ENCODE data around the gene CRABP2. TPM values are rescaled to one million over a fixed set of nuclear protein-coding genes. Genes with fewer than 3 reads are reported as not detected.

The CRABP2 gene
- total RNA-seq, 1 donor from 2014 or later = 97.7 TPM

DNA sequence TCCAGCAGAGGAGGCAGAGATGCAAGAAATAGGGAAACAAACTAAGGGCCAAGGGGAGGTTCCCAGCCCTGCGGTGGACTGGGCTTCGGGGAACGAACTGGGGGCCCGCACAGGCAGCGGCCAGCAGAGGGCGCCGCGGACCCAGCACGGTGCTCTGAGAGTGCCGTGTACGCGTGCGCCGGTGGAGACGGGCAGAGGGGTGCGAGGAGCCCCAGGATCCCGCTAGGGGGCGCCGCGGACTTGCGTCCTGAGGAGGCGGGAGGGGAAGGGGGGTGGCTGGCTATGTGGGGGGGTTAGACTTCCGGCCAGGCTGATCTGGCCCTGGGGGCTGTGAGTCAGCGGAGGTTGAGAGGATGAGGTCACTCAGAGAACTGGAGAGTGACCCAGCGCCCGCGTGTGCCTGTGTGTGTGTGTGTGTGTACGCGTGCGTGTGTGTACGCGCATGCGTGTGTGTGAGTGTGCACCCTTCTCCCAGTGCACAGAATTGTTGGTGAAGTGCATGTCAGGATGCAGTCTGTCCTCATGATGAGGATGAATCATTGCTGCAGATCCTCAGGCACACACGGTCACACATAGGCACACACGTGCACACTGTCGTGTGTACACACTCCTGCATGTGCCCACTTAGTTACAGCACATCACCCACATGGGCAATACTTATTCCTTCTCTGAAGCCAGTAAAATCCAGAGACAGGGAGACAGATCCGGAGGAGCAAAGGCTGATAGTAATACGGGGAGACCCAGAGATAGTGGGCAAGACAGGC lies 45.2 kb downstream of the CRABP2 start:
- peaks cover 69% of the 10 kb centered on the region for H3K4me1 ChIP-seq
- no peaks in the 10 kb centered on the region for H3K27me3 ChIP-seq
- peak overlapping the region in 1 of 2 donors; percentile 5 for H3K4me3 ChIP-seq
- H3K27ac ChIP-seq = peak overlapping the region; percentile 85
- H3K36me3 ChIP-seq = no peaks in the 10 kb centered on the region
- no peaks in the 10 kb centered on the region for H3K9me3 ChIP-seq
- DNase-seq (ENCODE audit: extremely low spot score in 2 of 2) = peak in 1 of 2 donors; percentile 97
- TF ChIP-seq CTCF (IDR thresholded peaks at IDR 0.05) = peak; percentile 98 to 99 (median 99)
- peak; percentile 52 to 81 for TF ChIP-seq POLR2AphosphoS5 (IDR thresholded peaks at IDR 0.05; ENCODE audit: insufficient read depth in 1 of 2, low read depth in 1 of 2)
- no peak for TF ChIP-seq POLR2A (IDR thresholded peaks at IDR 0.05)
- intact Hi-C loops (cut with DNase I) = loop anchor here (2.0 to 5.0 kb wide), 3 partner anchors 17 to 273 kb away; partner anchors contain the start of gene NES

GRCh38 chr1:156659661-156659987 lies 45.8 kb downstream of the CRABP2 start:
- H3K27me3 ChIP-seq = no peaks in the 10 kb centered on the region
- no peaks in the 10 kb centered on the region for H3K36me3 ChIP-seq
- no peak for DNase-seq (ENCODE audit: extremely low spot score in 2 of 2)
- no peaks in the 10 kb centered on the region for H3K9me3 ChIP-seq
- peak overlapping the region; percentile 85 for H3K27ac ChIP-seq
- peak overlapping the region in 1 of 2 donors; percentile 5 for H3K4me3 ChIP-seq
- TF ChIP-seq POLR2A (IDR thresholded peaks at IDR 0.05) (no peak), CTCF (IDR thresholded peaks at IDR 0.05) (no peak), POLR2AphosphoS5 (IDR thresholded peaks at IDR 0.05; ENCODE audit: insufficient read depth in 1 of 2, low read depth in 1 of 2) (no peak)
- intact Hi-C loops (cut with DNase I) = loop anchor here (5.0 kb wide), 2 partner anchors 77 to 272 kb away; no protein-coding TSS in a partner anchor
- peaks cover 64% of the 10 kb centered on the region for H3K4me1 ChIP-seq

- H3K27me3 ChIP-seq = no peaks in the 10 kb centered on the region
- no peaks in the 10 kb centered on the region for H3K9me3 ChIP-seq
- H3K4me3 ChIP-seq = no peak overlapping the region
- no peak for DNase-seq (ENCODE audit: extremely low spot score in 2 of 2)
- intact Hi-C loops (cut with DNase I) = loop anchor here (5.0 kb wide), 2 partner anchors 77 to 272 kb away; no protein-coding TSS in a partner anchor
- peaks cover 60% of the 10 kb centered on the region for H3K4me1 ChIP-seq
- no peaks in the 10 kb centered on the region for H3K36me3 ChIP-seq
- H3K27ac ChIP-seq = peak overlapping the region; percentile 85
- TF ChIP-seq CTCF (IDR thresholded peaks at IDR 0.05) (no peak), POLR2A (IDR thresholded peaks at IDR 0.05) (no peak), POLR2AphosphoS5 (IDR thresholded peaks at IDR 0.05; ENCODE audit: insufficient read depth in 1 of 2, low read depth in 1 of 2) (no peak)
These were observed 46.3 kb downstream of the CRABP2 start for GRCh38 chr1:156658945-156659574.

- H3K36me3 ChIP-seq = no peaks in the 10 kb centered on the region
- H3K4me3 ChIP-seq = no peak overlapping the region
- H3K9me3 ChIP-seq = no peaks in the 10 kb centered on the region
- peaks cover 60% of the 10 kb centered on the region for H3K4me1 ChIP-seq
- H3K27me3 ChIP-seq = no peaks in the 10 kb centered on the region
- intact Hi-C loops (cut with DNase I) = loop anchor here (5.0 kb wide), 2 partner anchors 76 to 271 kb away; no protein-coding TSS in a partner anchor
- TF ChIP-seq POLR2AphosphoS5 (IDR thresholded peaks at IDR 0.05; ENCODE audit: insufficient read depth in 1 of 2, low read depth in 1 of 2) (no peak), POLR2A (IDR thresholded peaks at IDR 0.05) (no peak)
- no peak overlapping the region for H3K27ac ChIP-seq
- no peak for DNase-seq (ENCODE audit: extremely low spot score in 2 of 2)
These were observed 46.9 kb downstream of the CRABP2 start for GRCh38 chr1:156658496-156658895.

GRCh38 chr1:156657741-156658319 lies 47.6 kb downstream of the CRABP2 start:
- no peaks in the 10 kb centered on the region for H3K36me3 ChIP-seq
- H3K4me1 ChIP-seq = peaks cover 58% of the 10 kb centered on the region
- H3K9me3 ChIP-seq = no peaks in the 10 kb centered on the region
- peak overlapping the region; percentile 23 to 45 for H3K4me3 ChIP-seq
- TF ChIP-seq CTCF (IDR thresholded peaks at IDR 0.05) (no peak), POLR2AphosphoS5 (IDR thresholded peaks at IDR 0.05; ENCODE audit: insufficient read depth in 1 of 2, low read depth in 1 of 2) (no peak), POLR2A (IDR thresholded peaks at IDR 0.05) (no peak)
- H3K27ac ChIP-seq = peak overlapping the region; percentile 8
- DNase-seq (ENCODE audit: extremely low spot score in 2 of 2) = no peak
- intact Hi-C loops (cut with DNase I) = loop anchor here (5.0 kb wide), 2 partner anchors 76 to 271 kb away; no protein-coding TSS in a partner anchor
- H3K27me3 ChIP-seq = no peaks in the 10 kb centered on the region

All from vagina (tissue), 2 donors.